NCI-H2171 treated with DMSO at 0.1 percent for 48 hours (cell line): ENCODE measurements around the gene UST.
"Not testable (repeated sequence)": the region's sequence is repeated elsewhere in the genome, so short reads cannot be mapped to it uniquely, and the experiment has no call there.

Experiments
- DNase-seq: peaks from one replicate; lab custom pipeline; 2025; lab: John Stamatoyannopoulos, UW

Gene UST

DNA sequence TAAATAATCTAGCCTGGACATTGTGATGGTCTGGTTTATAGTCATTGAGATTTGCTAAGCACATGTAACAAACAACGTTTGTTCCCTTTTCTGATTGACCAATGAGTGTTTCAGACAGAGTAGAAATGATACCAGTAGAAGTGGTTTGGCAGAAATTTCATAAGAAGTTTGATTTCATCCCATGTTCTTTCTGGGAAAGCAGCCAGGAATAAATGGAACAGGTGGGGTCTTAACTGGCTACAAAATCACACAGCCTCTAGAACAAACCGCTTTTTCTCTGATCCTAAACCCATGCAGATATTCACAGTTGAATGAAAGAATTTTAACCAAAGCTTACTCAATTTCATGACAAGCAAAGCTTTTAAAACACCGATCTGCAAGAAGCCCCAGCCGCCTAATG lies 227.5 kb downstream of the UST start:
- peak; percentile 8 for DNase-seq

DNA sequence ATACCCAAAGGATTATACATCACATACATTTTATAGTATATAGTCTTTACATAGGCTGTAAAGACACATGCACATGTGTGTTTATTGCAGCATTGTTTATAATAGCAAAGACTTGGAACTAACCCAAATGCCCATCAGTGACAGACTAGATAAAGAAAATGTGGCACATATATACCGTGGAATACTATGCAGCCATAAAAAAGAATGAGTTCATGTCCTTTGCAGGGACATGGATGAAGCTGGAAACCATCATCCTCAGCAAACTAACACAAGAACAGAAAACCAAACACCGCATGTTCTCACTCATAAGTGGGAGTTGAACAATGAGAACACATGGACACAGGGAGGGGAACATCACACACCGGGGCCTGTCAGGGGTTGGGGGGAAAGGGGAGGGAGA lies 231.5 kb downstream of the UST start:
- DNase-seq: not testable (repeated sequence)

DNA sequence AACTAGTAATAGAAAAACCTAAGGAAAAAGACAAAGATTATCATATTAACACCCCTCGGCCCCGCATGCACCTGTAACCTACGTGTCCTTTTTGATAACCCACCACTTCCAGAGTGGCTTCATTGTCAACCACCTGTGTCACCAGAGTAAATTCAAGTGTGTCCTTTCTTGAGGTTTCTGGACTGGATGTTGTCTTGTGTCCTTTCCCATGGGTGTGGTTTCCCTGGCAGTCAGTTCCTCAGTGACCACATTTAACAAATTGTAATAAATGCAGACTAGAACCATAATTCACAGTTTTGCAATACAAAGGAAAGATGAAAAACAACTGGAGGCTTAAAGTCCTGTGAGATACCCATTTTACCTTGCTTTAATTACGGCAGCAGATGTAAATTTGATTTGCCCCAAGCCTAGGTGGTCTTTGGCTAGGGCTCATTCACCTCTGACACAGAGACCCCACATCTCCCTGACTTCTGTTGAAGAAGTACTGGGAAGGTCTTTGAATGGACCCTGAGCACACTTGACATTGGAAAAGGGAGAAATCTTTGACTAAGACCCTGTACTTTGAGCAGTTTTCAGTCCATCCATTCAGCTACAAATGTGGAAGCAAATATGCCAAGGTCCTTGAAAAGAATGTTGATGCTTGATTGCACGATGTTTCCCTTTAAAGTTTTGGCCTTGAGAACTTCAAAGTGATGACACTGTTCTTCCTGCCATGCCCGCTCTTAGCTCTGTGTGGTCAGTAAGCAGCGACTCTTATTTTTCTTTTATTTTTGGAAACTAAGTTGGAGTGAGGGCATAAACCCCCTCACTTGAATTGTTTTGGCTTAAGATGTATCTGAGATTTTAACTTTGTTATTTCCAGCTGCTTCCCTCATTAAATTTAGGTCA lies 232.4 kb downstream of the UST start:
- no peak for DNase-seq

DNA sequence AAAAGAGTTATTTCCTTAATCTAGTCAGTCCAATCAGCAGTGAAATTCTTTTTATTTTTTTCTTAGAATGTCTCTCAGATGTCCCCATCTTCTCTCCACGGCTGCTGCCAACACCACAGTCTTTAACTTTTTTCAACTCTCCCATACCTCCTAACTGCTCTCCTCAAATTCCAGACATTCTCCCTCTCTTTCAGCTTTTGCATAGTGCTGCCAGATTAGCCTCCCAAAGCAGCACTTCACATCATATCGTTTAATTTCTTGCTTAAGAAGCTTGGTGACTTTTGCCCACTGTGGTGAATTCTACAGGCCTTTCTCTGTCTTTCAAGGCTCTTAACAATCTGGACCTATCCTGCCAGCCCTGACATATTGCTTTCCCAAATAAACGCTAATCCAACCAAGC lies 233.4 kb downstream of the UST start:
- DNase-seq: no peak

- DNase-seq: no peak
Measured at GRCh38 chr6:148981515-148981914, 234.7 kb downstream of the UST start.

DNA sequence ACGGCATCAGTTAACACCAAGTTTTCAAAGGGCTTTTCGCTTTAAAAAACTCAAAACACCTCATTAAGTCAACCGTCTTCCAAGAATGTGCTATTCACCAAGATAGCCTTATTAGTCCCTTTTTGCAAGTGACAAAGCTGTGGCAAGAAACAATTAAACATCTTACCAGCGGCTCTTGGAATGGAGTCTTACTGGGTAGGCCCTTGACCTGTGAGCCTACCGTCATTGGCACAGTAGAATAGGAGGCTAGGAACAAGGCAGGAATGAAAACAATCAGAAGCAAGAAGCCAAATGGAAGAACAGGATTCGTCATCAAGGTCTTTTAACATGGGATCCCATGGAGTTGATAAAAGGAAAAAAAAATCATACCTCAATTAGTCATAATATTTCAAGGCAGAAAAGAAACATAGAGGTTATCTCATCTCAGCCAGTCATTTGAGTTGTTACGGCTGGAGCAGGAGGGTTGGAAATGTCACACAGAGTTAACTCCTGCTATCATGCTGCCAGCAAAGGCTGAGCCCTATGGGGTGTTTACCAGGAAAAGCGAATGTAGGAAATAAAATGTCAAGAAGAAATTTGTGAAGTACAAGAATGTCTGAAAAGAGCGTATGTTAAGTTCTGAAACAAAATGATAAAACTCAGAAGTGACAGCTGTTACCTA lies 236.4 kb downstream of the UST start:
- no peak for DNase-seq

DNA sequence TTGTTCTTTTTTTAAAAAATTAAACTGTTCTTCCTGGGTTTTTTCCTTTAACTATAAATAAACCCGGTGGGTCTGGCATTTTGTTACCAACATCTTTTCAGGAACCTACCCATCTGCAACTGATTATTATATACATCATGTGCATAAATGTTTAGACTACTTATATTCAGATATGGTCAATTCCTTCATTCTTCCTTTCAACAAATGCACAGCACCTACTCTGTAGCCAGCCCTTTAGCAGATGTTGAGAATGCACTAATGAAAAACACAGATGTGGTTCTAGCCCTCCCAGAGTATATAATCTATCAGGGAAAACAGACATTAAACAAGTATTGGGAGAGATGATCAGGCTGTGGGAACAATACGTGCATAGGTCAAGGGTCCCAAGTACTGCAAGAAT lies 237.1 kb downstream of the UST start:
- no peak for DNase-seq

- DNase-seq: no peak
Measured at GRCh38 chr6:148984531-148985056, 237.8 kb downstream of the UST start.

- no peak for DNase-seq
Measured at GRCh38 chr6:148985499-148985898, 238.7 kb downstream of the UST start.

DNA sequence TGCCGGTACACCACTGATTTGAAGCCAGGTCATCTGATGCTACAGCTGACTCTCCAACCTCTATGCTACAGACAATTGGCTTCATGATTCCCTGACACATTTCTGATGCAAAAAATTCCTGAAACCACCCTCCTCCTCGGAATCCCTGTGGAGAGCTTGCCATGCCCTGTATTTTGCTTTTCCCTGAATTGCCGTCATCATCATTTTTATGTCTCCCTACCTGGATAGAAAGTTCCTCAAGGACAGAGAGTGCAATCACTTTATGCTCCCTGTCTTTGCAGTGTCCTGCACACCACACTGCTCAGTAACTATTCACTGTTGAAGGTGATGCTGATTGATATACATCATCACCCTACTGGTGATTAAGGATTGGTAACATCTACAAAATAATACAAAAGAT lies 239.8 kb downstream of the UST start:
- DNase-seq: no peak

GRCh38 chr6:148987982-148988381 lies 241.2 kb downstream of the UST start:
- no peak for DNase-seq

DNA sequence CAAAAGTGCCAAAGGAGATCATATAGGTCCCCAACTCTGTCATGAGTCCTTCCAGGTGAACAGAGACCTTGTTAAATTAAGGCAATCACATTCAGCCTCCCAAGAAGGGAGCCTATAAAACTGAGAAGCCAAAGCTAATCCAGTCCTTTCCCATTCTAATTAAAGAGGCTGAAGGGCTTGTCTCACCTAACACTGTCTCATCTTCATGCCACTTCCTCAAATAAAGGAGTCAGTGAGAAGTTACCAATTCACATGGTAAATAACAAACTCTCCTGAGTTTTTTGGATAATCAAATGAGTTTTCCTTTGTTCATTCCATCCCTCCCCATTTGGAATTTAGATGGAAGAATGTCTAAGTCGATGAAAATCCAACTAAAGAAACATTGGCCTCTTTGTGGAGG lies 242.8 kb downstream of the UST start:
- DNase-seq: no peak

- DNase-seq: no peak
Measured at GRCh38 chr6:148990403-148990802, 243.6 kb downstream of the UST start.

DNA sequence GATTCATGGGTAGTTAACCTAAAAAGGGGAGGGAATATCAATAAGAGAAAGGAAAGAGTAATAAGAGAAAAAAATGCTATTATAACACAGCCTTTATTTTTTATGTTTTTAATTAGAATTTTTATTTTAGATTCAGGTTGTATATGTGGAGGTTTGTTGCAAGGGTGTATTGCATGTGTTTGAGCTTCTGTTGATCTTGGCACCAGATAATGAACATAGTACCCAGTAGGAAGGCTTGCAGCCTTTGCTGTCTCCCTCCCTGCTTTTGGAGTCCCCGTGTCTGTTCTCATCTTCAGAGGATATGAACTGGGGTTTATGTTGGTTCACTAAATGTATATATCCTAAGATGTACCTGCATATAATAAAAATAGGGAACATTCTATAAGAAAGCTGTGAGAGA lies 250.0 kb downstream of the UST start:
- no peak for DNase-seq

DNA sequence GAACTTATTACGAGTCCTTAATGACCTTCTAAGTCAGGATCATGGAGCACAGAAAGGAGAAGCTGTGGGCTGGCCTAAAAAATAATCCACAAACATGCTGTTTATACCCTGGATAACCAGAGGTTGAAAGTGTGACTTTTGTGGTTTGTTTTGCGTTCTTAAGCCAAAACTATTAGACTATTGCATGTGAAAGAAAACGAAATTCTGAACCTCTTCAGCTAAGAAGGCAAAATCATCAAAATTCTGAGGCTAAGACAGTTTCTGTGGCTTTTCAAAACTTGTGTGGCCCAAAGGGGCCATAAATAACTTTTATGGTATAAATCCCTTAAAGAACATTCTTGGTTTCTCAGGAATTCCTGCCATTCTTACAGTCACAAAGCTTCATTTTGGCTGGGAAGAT lies 251.0 kb downstream of the UST start:
- no peak for DNase-seq

DNA sequence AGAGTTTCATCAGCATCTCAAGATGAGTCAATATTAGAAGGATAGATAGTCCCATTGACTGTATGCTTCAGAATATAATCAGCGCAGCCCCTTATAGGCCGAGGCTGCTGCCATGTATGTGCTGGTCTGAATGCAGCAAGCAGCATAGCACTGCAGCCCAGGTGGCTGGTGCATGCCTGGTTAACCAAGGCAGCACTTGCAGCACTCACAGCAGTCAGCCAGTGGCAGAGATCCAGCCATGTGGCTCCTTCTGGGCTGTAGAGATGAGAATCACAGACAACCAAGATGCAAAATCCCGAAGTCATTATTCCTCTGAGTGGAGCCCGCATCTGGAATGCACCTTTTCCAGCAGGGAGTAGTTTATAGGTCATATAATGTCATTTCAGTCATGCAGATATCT lies 251.9 kb downstream of the UST start:
- peak; percentile 87 for DNase-seq

DNA sequence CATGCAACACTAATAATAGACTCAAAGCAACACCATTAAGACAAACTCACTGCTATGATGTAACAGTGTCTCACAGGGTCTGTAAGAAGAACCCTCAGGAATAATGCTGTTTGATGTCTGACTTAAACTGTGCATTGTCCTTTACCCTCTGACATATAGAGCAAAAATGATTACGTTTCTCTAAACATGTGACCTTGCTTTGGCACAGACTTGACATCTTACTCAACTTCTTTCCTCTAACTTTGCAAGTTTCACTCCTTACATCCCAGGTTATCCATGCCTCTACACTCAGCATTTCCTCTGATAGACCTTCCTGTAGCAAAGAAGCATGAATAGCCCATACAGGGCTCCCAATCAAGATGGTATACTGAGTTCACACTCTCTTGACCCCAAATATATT lies 252.7 kb downstream of the UST start:
- no peak for DNase-seq

GRCh38 chr6:148999929-149000468 lies 253.2 kb downstream of the UST start:
- no peak for DNase-seq

GRCh38 chr6:149001422-149001821 lies 254.6 kb downstream of the UST start:
- no peak for DNase-seq

DNA sequence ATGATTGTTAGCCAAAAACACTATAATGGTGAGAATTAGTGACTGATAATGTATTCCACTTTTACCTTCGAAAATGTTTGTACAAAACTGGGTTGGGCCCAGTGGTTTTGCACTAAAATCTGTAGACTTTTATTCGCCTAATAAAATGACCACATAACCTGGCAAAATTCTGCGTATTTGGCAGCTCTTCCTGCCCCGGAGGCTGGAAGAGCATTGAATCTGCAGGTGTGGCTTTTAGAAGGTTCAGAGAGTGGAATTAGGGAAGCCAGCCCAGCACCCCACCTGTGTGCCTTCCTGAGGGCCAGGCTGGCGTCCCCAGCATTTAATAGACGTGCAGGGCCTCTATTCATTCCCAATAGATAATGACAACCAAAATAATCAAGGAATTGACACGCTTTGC lies 256.7 kb downstream of the UST start:
- no peak for DNase-seq

- DNase-seq: no peak
Measured at GRCh38 chr6:149004664-149005063, 257.8 kb downstream of the UST start.

DNA sequence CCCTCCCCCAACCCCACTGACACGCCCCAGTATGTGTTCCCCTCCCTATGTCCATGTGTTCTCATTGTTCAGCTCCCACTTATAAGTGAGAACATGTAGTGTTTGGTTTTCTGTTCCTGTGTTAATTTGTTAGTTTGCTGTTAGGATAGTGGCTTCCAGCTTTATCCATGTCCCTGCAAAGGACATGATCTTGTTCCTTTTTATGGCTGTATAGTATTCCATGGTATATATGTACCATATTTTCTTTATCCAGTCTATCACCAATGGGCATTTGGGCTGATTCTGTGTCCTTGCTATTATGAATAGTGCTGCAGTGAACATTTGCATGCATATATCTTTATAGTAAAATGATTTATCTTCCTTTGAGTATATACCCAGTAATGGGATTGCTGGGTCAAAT lies 259.4 kb downstream of the UST start:
- not testable (repeated sequence) for DNase-seq

- no peak for DNase-seq
Measured at GRCh38 chr6:149006671-149007070, 259.8 kb downstream of the UST start.
